GM21717 (cell line): ENCODE data around the gene REM2.
"Not testable (repeated sequence)": the region's sequence is repeated elsewhere in the genome, so short reads cannot be mapped to it uniquely, and the experiment has no call there.

Experiments
- ATAC-seq: cut with Tn5 transposase; IDR thresholded peaks from one replicate; pipeline ENCODE4 v1.9.1; 2021; ENCODE audit warnings: mild to moderate bottlenecking, moderate library complexity; ENCODE audit not compliant: unreplicated experiment

The REM2 gene

DNA sequence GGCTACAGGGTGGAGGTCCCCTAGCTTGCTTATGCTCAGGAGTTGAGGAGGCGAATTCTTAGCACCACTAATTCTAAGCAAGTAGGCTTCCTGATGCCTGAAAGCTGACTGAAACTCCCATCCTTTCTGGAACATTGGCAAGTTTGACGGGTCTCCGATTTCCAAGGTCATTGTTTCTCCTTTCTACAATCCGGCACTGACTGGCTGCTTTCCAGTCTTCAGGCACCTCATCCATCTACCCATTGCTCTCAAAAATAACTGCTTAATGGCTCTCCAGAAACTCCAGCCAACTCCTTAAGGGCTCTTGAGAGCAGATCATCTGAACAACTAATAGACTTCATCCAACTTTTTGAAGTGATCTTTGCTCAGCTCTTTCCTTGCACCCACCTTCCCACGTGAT, 13.3 kb downstream of the REM2 start:
- ATAC-seq = no peak

DNA sequence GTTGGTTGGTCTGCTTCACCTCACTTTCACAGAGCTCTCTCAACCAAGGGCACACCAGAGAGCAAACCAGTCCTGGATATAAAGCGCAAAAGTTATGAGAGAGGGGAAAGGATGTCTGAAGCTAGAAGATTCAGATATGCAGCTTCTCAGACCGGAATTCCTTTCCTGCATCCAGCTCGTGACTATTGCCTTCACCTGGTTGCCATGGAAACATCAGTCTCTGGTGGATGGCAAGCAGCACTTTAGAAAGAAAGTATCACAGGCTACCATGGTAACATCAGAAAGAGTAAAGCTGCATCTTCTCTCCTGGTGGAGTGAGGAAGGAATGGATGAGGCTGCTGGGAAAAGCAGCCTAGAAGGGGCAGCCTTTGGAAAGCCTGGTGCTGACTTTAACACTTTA, 13.7 kb downstream of the REM2 start:
- no peak for ATAC-seq

DNA sequence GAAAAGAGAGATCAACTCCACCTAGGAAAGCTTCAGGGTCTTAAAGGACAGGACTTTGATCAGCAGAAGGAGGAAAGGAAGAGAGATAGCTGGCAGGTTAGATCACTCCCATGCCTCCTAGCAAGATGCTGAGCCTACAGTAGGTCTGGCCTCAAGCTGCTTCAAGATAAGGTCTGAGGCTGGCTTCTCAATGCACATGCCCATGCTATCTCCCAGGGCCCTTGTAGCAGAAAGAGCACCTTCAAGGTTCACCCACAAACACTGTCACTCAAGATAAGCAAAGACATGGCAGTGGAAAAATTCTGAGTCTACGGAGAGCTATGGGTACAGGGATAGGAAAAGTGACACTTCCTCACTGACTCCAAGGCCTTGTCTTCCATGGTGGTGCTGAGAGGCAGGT, 14.3 kb downstream of the REM2 start:
- no peak for ATAC-seq

DNA sequence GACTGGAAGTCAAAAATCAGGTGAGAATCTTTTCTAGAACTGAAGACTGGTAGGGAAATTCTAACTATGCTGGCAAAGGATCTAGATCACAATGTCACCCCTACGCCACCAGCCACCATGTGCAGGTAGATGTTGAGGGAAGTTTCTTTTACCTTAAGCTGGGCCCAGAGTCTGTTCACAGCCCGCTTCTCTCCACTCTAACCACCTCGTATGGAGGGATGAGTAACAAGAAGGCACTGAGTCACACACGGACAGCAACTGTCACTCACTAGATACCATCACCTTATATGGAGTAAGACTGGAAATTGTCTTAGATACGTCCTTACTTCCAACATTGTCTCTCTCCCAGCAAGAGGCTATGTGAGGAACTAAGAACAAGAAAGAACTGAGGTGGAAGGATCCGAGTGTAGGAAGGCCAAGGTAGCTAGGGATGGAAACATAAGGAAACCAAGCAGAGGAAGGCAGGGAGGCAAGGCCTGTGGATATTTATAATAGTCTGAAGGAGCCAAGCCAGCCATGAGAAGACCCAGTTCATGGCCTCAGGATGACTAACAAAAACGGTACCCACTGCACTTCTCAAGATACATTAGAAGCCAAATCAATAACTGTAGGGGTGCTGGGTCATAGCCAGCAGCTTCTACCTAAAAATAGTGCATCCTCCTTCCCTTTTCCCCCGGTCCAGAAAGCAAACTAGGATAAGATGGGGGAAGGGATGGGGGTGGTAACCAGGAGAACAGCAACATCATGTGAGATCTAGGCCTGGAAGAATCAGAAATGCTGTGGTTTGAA, 15.5 kb downstream of the REM2 start:
- no peak for ATAC-seq

DNA sequence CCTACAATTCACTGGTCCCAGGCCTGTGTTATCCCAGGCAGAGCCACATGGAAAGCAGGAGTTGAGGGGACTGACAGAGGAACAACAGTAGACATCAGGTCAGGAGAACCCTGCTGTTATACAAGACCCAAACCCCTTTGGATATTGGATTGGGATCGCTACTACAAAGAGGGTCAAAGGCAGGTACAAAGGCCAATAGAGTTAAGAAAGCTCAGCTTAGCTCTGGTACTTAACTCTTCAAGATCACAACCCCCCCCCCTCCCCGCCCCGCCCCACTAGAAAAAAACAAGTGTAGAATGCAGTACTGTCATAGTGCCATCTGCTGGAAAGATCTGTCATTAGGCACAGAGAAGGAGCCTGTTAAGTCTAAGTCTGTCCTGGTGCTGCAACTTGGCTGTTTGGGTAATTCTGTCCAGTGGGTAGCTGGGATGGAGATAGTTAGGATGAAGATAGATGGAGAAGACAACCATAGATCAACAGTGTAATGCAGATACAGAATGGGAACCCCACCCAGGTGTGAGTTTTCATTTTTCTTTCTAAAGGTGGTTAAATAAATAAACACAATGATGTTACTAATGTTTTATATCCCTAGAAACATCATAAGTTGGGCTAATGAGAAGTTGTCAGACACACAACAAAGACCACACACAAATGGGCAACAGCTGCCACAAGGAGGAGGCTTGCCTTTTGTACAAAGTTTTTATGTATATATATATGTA, 17.2 kb downstream of the REM2 start:
- ATAC-seq = no peak

DNA sequence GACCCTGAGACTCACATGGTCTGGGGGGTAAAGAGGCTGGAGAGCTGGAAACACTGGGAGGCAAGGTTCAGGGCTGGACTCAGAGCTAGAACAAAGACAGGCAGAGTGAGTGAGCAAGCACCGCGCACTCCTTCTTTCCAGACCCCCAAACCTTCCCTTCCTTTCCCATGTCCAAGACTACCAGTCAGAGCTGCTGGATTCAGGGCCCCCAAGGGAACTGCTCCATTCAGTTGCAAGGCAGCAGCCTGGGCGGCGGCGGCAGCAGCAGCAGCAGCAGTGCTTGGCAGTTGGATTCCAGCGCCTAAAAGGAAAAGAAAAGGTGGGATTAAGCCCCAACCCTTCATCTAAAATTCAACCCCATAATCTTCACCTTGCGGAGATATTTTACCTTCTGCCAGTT, 18.8 kb downstream of the REM2 start:
- no peak for ATAC-seq

DNA sequence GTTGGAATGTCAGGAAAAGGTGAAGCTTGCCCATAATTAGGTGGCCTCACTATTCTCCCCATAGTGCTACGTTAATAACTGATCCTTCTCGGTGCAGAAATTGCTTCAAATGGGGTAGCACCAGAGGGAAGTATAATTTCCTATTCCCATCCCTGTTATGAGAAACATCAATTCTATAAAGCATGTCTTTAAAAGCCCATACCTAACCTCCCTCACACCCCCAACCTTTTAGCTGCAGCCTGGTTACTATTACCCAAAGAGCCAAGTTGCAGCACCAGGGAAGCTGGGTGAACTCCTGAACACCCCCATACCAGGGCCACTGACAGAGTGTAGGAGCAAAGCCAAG, 20.7 kb downstream of the REM2 start:
- ATAC-seq = no peak

DNA sequence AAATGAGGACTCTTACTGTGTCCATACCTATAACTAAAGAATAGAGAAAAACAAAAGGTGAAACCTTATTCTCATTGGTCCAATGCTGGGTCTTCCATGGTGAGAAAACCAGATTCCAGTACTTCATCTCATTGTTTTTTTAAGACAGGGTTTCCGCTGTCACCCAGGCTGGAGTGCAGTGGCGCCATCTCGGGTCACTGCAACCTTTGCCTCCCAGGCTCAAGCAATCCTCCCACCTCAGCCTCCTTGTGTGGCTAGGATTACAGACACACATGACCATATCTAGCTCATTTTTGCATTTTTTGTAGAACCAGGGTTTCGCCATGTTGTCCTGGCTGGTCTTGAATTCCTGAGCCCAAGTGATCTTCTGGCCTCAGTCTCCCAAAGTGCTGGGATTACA, 22.6 kb downstream of the REM2 start:
- ATAC-seq = no peak

DNA sequence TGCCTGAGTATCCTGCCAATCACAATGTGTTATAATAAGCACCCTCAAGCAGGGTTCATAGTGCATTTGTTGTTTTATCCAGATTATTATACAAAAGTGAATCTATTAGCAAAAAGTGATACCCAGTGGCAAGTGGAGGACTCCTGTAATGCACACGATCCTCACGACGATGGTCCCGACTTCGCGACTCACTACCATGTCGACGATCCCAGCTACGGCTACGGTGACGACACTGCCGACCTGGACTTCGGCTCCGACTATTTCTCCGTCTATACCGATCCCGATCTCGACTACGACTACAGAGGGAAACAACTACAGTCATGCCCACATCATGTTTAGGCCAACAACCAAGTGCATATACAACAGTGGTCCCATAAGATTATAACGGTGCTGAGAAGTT, 23.1 kb downstream of the REM2 start:
- ATAC-seq = no peak

DNA sequence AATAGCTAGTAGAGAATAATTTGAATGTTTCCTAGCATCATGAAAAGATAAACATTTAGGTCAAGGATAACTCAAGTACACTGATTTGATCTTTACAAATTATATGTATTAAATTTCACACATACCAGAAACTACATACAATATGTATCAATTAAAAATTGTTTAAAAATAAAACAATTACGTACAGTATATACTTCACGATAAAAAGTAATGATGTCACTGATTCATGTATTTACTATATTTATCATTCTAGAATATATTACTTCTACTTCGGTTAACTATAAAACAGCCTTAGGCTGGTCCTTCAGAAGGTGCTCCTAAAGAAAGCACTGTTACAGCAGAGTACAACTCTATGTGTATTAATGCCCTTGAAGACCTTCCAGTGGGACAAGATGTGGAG, 24.4 kb downstream of the REM2 start:
- ATAC-seq = no peak

DNA sequence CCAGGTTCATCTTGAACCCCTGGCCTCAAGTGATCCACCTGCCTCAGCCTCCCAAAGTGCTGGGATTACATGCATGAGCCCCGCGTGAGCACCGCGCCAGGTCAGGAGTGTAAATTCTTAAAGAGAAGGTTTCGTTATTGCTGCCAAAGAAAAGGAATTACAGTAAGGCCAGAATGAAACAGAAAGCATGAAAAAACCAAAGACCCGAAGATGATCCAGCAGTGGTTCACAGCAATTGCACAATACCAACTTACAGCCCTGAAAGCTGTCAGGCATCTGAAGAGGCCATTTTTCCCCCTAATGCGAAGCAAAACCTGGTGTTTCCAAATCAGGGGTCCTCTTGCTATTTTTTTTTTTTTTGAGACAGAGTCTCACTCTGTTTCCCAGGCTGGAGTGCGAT, 25.6 kb downstream of the REM2 start:
- ATAC-seq = no peak

DNA sequence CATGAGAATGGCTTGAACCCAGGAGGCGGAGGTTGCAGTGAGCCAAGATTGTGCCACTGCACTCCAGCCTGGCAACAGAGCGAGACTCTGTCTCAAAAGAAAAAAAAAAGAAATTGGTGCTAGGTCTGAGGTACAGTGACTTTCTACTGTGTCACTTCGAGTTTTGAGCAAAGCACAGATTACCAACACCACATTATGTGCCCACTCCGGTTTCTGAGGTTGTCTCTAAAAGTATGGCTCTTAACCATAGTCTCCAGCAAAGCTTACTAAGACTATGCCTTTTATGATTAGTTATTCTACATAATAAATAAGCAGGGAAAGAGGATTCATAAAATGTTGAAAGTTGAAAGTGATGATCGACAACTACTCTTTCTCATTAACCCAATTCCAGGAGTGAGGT, 27.9 kb downstream of the REM2 start:
- ATAC-seq = no peak

DNA sequence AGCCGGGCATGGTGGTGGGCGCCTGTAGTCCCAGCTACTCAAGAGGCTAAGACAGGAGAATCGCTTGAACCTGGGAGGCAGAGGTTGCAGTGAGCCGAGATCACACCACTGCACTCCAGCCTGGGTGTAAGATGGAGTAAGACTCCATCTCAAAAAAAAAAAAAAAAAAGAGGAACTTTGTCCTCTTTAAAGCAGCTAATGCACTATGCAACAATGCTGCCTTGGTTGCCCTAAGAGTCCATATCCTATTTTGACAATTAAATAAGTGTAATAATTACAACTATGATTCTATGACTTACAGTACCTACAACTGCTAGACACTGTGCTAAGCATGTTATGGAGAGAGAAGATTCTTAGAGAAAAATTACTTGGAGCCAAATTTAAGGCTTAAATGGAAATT, 31.8 kb downstream of the REM2 start:
- ATAC-seq = not testable (repeated sequence)

DNA sequence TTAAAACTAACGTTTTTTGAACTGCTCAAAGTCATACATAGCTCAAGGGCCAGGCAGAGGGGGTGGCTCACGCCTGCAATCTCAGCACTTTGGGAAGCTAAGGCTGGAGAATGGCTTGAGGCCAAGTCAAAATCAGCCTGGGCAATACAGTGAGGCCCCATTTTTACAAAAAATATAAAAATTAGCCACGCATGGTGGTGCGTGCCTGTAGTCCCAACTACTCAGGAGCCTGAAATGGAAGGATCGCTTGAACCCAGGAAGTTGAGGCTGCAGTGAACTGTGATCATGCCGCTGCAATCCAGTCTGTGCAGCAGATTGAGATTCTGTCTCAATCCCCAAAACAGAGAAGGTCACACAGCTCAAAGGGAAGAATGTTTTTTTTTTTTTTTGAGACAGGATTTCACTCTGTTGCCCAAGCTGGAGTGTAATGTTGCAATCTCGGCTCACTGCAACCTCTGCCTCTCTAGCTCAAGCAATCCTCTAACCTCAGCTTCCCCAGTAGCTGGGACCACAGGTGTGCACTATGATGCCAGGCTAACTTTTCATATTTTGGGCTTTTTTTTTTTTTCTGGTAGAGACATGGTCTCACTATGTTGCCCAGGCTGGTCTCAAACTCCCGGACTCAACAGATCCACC, 33.0 kb downstream of the REM2 start:
- no peak for ATAC-seq

DNA sequence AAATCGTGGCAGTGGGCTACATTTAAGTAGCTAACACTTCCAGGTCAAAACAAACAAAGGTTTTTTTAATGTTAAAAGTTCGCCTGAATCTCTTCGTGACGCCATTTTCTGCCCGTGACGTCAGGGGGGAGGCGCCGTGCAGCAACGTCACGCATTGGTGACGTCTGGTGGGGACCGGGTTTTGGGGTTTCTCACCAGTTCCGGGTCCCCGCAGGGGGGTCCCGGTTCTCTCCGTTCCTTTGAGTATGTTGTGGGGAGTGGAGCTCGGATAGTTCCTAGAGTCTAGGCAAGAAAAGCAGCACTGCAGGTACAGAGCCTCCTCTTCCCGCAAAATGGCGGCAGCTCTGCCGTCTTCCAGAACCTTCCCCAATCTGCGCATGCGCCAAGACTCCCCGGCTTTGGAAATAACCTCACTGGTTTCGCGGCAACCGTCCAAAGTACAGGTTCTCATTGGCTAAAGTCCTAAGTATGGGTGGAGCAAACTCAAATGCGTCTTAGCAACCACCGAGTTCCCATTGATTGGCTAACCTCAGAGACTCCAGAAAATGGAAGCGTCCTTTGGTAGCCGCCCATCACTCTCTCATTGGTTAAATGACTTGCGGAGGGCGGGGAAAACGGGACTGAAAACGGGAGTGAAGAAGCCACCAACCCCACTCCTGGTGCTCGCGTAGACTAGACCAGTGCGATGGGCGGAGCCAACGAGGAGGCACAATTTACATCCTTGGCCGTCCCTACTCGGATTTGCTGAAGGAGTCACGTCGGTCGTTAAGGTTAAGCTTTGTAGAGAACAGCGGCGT, 36.0 kb downstream of the REM2 start, which contains the start of gene RBM23:
RBM23 (minus strand) TSS at position 346 of the 797 bp plus-strand sequence.
- ATAC-seq = peak; percentile 85

DNA sequence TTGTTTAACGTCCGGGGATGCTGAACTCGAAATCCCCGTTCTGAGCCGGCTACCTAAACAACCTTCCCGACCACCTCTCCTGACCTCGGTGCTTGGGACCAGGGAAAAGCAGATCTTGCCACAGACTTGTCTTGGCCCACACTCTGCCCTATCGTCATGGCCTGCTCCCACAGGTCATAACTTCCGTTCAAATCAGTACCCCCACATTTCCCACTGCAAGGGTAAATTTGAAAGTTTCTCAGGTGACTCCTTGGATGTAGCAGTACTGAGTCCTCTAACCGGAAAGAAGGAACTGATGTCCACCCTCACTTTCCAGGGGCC, 36.5 kb downstream of the REM2 start:
- ATAC-seq = peak; percentile 10

DNA sequence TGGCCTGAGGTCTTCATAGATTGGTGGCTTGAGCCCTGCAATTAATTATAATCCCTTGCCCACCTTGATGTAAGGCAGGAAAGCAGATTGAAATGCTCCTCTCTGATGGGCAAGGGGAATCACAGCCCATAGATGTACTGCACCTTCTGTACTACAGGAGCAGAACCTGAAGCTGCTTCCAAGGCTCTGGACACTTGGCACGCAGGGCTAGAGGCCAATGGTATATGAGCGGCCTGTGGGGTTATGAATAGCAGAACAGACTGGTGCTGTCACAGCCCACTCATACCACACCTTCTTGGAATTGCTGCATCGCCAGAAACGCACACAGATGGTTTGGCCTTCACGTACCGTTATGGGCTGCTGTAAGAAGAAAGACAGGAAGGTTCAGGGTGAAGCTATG, 37.7 kb downstream of the REM2 start:
- ATAC-seq = no peak

DNA sequence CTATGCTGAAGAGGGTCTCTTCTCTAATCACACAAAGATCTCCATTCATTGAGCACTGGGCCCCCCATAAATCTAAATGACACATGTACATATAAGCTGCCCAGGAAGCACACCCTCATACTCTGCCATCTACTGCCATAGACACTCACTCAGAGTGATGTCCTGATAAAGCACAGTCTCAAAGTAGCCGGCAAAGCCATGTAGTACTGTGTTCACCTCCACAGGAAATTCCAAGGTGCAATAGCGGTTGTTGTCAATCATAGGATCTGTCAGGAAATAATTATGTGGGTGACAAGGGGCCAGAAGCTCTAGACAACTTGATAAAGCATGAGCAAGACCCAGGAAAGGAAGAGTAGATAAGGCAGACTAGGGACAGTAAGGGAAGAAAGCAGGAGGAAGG, 39.3 kb downstream of the REM2 start:
- no peak for ATAC-seq

DNA sequence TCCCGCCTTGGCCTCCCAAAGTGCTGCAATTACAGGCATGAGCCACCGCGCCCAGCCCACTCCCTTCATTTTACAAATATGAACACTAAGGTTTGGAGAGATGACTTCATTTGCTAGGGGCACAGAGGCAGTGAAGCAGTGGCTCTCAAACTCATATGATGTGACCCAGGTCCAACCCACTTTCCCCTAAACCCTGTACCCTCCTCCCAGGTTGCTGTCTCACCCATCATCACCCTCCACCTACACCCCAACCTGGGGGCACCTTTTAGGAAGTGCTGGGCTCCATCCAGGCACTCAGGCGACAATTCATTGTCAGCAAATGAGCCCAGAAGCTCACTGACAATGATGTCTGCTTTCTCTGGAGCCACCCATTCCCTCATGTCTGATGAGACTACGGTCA, 40.7 kb downstream of the REM2 start:
- ATAC-seq = no peak

DNA sequence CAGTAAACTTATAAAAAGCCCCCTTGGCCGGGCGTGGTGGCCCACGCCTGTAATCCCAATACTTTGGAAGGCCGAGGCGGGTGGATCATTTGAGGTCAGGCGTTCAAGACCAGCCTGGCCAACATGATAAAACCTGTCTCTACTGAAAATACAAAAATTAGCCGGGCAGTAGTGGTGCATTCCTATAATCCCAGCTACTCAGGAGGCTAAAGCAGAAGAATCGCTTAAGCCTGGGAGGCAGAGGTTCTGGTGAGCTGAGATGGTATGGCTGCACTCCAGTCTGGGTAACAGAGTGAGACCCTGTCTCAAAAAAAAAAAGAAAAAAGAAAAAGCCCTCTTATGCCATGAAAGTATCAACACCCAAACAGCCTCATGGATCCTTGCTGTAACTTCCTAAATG, 42.5 kb downstream of the REM2 start:
- ATAC-seq = no peak

DNA sequence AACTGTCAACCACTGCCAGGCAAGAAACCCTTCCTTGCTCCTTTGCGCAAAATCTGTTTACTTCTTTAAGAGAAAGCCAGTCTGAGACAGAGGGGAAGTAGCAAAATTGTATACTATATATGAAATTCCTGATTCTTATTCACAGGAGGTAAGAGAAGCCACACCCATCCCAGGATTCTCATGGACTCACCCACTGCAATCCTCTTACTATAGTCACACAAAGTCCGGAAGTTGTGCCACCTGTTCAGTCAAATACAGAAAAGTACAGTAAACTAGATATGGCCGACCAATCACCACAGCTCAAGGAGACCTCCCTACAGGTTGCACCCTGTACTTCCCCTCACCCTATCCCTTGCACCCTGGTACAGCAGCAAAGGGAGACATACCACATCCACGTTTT, 43.3 kb downstream of the REM2 start:
- no peak for ATAC-seq
